ENCODE results near the gene HNRNPC. TPM values are rescaled to one million over a fixed set of nuclear protein-coding genes. Genes with fewer than 3 reads are reported as not detected.
"Not testable (repeated sequence)": the region's sequence is repeated elsewhere in the genome, so short reads cannot be mapped to it uniquely, and the experiment has no call there.

HNRNPC gene
- total and polyA plus RNA-seq, 12 donors: 227 to 358 (median 269) TPM

GRCh38 chr14:21229821-21230220, 39.4 kb downstream of the HNRNPC start:
- no peak overlapping the region for H3K4me3 ChIP-seq
- TF ChIP-seq CTCF (IDR thresholded peaks at IDR 0.05): no peak
- H3K27ac ChIP-seq: peak overlapping the region in 1 of 10 donors; percentile 2
- WGBS, 2 donors: 50 to 66% methylated on average over 5 of the region's 5 CpGs
- H3K27me3 ChIP-seq: no peaks in the 10 kb centered on the region
- peaks cover 0 to 100% (median 41%) of the 10 kb centered on the region in 9 donors for H3K36me3 ChIP-seq
- no peaks in the 10 kb centered on the region for H3K9me3 ChIP-seq
- ATAC-seq (peak in 1 of 8 donors; percentile 3), DNase-seq (no peak)
- H3K4me1 ChIP-seq: peaks cover 0 to 74% (median 52%) of the 10 kb centered on the region in 9 donors
- intact Hi-C loops (cut with DNase I): loop anchor here in 1 of 10 donors (10.0 kb wide), 1 partner anchor 155 kb away; the partner anchor contains the start of gene SUPT16H

GRCh38 chr14:21227981-21228380, 41.3 kb downstream of the HNRNPC start:
- Histone ChIP-seq H3K27ac (peak overlapping the region in 1 of 10 donors; percentile 1), H3K36me3 (peaks cover 0 to 100% (median 46%) of the 10 kb centered on the region in 9 donors), H3K9me3 (no peaks in the 10 kb centered on the region), H3K27me3 (no peaks in the 10 kb centered on the region), H3K4me3 (no peak overlapping the region), H3K4me1 (peaks cover 0 to 72% (median 51%) of the 10 kb centered on the region in 9 donors)
- TF ChIP-seq CTCF (IDR thresholded peaks at IDR 0.05): no peak
- intact Hi-C loops (cut with DNase I): no loop called here
- DNase-seq (no peak), ATAC-seq (no peak)
- WGBS, 2 donors: 46 to 85% methylated on average over 1 of the region's 1 CpG

GRCh38 chr14:21227150-21227549, 42.1 kb downstream of the HNRNPC start:
- Histone ChIP-seq H3K4me3 (no peak overlapping the region), H3K36me3 (peaks cover 0 to 100% (median 52%) of the 10 kb centered on the region in 9 donors), H3K27ac (no peak overlapping the region), H3K9me3 (no peaks in the 10 kb centered on the region), H3K27me3 (no peaks in the 10 kb centered on the region), H3K4me1 (peaks cover 0 to 71% (median 51%) of the 10 kb centered on the region in 9 donors)
- no peak for DNase-seq
- no peak for ATAC-seq
- 64 to 68% methylated on average over 5 of the region's 5 CpGs for WGBS, 2 donors
- intact Hi-C loops (cut with DNase I): no loop called here
- no peak for TF ChIP-seq CTCF (IDR thresholded peaks at IDR 0.05)

- DNase-seq (no peak), ATAC-seq (no peak)
- Histone ChIP-seq H3K27me3 (no peaks in the 10 kb centered on the region), H3K36me3 (peaks cover 0 to 100% (median 51%) of the 10 kb centered on the region in 9 donors), H3K27ac (no peak overlapping the region), H3K4me1 (peaks cover 0 to 70% (median 47%) of the 10 kb centered on the region in 9 donors), H3K4me3 (no peak overlapping the region), H3K9me3 (no peaks in the 10 kb centered on the region)
- TF ChIP-seq CTCF (IDR thresholded peaks at IDR 0.05): no peak
- intact Hi-C loops (cut with DNase I): no loop called here
- WGBS, 2 donors: 87 to 88% methylated on average over 8 of the region's 8 CpGs
Observed at GRCh38 chr14:21226467-21226866, 42.8 kb downstream of the HNRNPC start.

GRCh38 chr14:21225164-21225563, 44.1 kb downstream of the HNRNPC start:
- 93% methylated on average over 7 of the region's 7 CpGs for WGBS, 2 donors
- peaks cover 0 to 100% (median 45%) of the 10 kb centered on the region in 9 donors for H3K36me3 ChIP-seq

More at GRCh38 chr14:21225164-21225563, 44.1 kb downstream of the HNRNPC start:
- H3K27ac ChIP-seq; H3K4me3 ChIP-seq; H3K9me3 ChIP-seq; intact Hi-C loops (cut with DNase I); H3K27me3 ChIP-seq; ATAC-seq; DNase-seq: not testable (repeated sequence)
- H3K4me1 ChIP-seq: peaks cover 0 to 70% (median 49%) of the 10 kb centered on the region in 9 donors
